8988T (cell line): ENCODE data around the gene LZTFL1.

ENCODE experiments used
- DNase-seq: peaks from one replicate; pipeline ENCODE4 v3.0.0; 2011

LZTFL1 gene

GRCh38 chr3:45807133-45807532 lies 34.8 kb downstream of the LZTFL1 start:
- DNase-seq: no peak

GRCh38 chr3:45806072-45806471 lies 35.8 kb downstream of the LZTFL1 start:
- no peak for DNase-seq

GRCh38 chr3:45803252-45803935 lies 38.5 kb downstream of the LZTFL1 start:
- no peak for DNase-seq

- DNase-seq: no peak
These were observed 39.8 kb downstream of the LZTFL1 start for GRCh38 chr3:45802146-45802545.

DNA sequence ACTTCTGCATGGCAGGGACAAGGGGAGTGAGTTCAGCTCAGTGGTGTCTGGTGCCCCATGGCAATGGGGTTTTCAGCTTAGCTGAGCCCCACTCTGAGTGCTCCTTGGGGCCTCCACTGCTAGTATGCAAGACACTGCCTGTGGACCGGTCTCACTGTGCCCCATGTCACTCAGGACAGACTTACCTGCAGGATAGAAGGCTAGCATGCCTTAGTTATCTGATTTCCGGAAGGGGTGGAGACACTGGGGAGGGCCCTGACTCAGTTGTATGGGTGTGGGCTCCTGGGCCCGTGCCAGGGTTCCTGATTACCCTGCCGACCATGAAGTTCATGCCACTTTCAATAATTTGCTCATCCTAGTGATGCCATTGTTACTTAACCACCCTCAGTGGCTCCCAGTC lies 41.3 kb downstream of the LZTFL1 start:
- no peak for DNase-seq

DNA sequence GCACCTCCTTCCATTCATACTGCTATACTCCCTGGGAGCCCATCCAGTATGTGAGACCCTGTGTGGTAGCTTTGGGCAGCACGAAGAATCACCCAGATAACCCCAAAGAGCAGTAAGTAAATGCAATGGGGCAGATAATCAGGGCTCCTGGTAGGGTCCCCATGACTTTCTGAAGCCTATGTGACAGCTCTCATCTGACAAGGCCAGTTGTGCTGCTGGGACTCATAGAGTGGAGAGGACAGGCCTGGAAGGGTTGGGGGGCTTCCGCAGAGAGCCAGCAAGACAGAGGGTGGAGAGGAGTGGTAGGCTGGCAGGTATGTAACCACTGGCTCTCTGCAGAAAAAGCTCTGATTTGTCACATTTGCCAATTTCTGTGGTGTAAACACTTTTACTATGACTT lies 42.3 kb downstream of the LZTFL1 start:
- no peak for DNase-seq

DNA sequence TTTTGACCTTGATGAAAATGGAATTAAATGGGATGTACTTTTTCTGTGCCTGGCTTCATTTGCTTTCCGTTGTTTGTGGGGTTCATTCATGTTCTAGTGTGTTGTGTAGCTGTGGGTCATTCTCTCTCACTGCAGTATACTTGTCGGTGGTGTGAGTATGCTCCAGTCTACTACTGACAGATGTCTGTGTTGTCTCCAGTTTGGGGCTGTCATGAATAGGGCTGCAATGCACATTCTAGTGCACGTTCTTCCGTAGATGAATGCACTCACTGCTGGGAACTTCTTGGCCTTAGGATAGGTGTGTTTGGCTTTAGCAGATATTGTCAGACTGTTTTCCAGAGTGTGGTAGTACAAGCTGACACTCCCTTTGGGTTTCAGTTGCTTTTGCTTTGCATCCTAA lies 43.9 kb downstream of the LZTFL1 start:
- DNase-seq: no peak

DNA sequence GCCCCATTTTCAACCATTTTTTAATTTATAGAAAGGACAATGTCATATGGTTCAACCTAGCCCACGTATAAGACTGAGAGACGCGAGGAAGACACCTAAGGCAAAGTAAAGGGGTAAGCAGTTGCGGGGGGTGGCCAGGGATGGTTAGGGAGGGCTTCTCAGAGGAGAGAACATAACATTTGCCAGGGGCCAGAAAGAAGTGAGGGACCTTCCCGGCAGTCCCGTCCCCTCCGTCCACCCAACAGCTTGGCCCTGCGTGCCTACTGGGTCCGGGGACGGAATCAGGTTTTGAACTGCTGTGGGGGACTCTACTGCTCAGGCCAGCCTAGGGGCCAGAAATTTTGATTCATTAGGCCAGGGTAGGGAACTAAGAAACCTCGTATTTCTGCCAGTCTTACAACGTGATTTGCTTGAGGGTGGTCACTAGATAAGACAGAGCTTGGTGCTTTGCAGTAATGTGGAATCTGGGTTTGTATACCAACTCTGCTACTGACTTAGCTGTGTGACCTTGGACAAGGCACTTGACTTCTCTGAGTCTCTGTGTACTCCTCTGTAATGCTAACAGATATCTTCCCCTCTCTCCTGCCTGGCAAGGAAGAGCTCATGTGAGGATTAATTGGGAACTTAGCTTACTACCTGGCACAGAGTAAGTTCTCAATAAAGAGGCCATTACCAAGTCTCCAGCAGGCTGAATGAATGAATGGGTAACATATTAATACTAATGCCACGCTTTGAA lies 44.8 kb downstream of the LZTFL1 start:
- DNase-seq: no peak

DNA sequence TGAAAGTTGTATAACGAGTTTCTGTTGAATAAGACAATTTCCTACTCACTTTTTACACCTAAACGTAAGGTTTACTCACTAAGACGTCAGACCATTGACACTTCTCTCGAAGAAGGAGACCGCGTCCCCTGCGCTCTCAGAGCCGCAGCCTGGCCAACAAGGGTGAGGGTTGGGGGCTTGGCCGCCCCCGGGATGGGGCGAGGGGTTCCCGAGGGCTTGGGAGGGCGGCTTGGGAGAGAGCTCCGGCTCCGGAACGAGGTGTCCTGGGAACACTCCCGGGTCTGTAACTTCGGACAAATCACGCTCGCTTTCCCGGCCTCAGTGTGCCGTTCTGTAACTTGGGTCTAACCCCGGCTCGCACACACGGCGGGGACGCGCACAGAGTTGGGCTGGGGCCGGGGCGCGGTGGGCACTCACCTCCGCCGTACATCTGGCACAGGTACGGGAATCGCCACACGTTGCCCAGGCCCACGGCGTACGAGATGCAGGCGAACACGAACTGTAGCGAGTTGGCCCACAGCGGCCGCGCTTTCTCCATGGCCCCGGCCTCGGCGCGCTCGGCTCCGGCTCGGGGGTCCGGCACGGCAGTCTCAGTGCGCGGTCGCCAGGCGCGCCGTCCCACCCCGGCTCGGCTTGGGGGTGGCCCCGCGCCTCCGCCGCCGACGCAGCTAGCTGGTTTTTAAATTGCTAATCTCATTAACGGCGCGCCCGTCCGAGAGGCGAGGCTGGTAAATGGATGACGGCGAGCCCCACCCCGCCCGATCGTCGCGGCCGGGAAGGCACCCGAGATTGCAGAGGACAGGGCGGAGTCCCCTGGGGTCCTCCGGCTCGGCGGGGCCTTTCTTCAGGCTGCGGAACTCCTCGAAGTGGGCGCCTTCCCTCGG lies 45.8 kb downstream of the LZTFL1 start, which contains the start of gene SLC6A20:
Gene SLC6A20, minus strand, starts transcription at position 655 of the 884 bp plus-strand sequence. Its CDS starts 117 bp downstream, at position 538.
- DNase-seq: no peak

DNA sequence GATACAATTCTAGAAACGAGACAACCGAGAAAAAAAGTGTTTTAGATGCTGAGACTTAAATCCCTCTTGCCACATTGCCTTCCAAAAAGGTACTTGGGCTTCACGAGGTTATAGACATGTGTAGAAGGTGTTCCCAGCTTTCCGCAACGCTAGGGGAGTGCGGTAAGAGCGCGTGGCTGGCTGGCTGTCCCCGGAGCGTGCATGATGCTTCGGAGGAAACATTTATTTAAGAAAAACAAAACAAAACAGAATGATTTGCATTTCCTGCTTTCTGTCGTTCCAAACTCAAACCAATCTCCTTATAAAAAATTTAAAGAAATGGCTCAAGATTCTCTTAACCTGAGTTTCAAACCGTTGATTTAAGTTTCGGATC lies 46.4 kb downstream of the LZTFL1 start:
- DNase-seq: no peak

DNA sequence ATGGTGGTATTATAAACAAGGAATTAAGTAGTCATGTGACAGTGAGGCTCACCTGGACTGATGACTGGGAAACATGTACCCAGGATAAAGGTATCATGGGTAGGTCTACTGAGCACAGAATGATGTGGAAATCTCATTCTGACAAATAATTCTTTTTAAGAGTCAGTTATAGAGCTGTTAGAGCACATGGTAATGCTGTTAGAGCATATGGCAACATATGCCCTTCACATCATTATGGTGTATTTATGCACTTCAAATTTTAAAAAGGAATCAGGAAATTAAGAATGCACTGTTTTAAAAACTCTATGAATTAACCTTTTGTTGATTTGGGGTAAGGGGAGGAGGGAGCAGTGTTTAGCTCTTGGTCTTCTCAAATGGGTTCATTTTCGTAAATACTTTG lies 47.3 kb downstream of the LZTFL1 start:
- no peak for DNase-seq

DNA sequence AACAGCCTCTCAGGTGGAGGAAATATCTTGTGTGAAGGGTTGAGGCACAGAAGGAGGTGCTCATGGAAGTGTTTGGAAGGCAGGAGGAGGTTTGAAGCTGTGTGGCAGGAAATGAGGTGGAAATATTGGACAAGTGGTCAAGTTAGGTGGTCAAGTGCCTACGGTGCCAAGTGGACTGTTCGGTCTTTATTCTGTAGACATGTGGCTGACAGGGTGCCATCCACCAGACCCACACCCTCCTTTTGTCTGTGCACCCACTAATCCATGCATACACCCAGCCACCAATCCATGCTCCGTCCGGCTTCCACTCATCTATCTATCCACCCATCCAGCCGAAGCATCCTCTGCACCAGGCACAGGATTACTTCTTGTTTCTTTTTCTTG lies 47.8 kb downstream of the LZTFL1 start:
- no peak for DNase-seq

GRCh38 chr3:45793482-45794176 lies 48.3 kb downstream of the LZTFL1 start:
- DNase-seq: no peak

DNA sequence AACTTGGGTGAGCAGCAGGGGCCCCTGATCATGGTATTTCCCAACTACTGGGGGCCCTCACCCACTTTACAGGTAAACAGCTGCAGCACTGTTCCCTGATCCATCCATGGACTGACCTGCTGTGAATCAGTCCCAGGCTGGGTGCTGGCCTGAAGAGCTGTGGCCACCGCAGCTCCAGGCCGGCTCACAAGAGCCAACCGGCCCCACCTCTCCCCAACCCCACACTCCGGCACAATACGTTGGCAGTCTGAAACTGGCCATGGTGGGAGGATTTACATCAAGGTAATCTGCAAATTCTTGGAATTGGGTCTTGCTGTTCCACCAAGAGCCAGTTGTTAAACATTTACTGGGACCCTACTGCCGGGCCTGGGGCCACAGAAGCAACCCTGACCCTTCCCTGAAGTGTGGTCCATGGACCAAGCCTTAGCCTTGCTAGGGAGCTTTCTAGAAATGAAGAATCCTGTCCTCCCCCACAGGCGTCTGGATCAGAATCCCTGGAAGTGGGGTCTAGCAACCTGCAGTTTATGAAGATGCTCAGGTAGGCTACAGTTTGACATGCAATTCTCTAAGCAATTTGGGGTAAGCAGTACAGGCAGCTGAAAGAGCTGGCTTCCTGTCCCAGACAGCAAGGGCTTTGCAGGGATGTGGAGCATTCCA lies 49.3 kb downstream of the LZTFL1 start:
- no peak for DNase-seq

DNA sequence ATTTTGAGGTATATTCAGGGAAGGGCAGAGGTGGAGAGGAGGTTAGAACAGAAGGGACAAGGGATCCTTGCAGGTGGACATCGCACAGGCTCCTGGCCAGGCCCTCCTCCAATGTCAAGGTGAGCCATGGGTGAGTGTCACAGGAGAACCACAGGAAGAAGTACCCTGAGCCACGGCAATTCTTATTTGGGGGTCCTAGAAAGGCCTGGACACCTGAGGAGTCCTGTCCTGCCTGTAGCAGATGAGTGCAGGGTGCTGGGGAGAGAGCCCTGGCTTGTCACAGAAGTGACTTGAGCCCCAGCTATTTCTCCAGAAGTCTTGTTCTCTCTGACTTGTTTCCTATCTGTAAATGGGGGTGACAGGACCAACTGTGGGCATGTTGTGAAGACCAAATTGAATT lies 49.9 kb downstream of the LZTFL1 start:
- DNase-seq: no peak

DNA sequence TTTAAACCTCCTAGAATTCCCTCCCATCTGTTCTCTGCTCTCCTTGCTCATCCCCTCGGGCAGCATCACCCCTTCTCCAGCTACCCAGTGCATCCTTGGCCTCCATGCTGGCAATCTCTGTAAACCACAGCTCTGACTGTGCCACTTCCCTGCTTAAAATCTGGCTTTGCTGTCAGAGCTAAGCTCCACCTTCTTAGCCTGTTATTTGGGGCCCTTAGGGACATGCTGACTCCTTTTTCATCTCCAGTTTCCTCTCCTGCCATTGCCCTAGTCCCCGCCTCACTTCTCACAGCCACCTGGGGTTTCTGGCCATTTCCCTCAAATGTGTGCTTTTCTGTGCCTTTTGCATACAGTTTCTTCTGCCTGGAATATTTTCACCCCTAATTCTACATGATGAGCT lies 51.3 kb downstream of the LZTFL1 start:
- DNase-seq: no peak

GRCh38 chr3:45789235-45789812 lies 52.6 kb downstream of the LZTFL1 start:
- no peak for DNase-seq

GRCh38 chr3:45787551-45787950 lies 54.4 kb downstream of the LZTFL1 start:
- DNase-seq: no peak

DNA sequence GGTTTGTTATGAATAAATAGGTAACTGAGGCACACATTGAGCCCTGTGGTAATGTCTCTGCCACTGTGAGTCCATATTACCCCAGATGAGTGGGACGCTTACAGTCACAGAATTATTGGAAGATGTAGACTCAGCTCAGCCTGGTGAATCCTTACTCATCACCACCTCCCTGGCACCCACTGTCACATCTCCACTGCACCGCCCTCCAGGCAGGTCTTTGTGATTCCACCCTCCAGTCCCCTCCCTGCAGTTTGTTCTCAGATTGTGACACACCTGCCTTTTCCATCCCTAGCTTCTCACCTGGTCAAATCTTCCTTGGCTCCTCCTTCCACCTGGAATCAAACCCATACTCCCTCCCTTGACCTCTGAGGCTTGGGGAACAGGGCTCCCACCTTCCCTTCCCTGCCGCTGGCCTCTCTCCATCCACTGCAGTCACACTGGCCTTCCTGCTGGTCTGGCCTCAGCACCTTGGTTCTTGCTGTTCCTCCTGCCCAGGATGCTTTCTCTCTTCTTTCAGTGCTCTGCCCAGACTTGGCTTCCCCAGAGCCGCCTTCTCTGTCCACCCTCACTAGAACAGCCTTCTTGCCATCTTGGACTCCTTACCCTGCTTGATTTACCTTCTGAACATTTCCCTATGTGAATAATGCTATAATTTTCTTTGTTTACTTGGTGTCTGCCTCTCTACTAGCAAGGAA lies 55.0 kb downstream of the LZTFL1 start:
- no peak for DNase-seq

DNA sequence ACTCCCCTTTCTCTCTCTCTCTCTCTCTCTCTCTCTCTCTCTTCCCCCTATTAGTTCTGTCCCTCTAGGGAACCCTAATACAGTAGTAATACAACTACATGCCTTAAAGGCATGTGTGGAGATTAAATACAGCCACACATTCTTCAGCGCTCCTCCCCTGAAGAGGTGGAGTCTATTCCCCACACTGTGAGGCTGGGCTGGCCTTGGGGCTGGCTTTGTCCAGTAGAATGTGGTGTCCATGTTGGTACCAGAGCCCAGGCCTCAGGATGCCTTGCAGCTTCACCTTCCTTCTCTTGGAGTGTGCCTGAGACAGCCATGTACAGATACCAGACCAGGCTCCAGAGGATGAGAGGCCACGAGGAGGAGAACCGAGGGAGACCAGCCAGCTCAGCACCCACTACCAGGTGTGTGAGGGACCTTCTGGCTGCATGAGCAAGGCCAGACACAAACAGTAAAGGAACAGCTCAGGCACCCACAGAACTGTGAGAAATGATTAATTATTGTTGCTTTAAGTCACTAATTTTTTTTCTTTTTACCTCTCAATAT lies 56.2 kb downstream of the LZTFL1 start:
- no peak for DNase-seq

DNA sequence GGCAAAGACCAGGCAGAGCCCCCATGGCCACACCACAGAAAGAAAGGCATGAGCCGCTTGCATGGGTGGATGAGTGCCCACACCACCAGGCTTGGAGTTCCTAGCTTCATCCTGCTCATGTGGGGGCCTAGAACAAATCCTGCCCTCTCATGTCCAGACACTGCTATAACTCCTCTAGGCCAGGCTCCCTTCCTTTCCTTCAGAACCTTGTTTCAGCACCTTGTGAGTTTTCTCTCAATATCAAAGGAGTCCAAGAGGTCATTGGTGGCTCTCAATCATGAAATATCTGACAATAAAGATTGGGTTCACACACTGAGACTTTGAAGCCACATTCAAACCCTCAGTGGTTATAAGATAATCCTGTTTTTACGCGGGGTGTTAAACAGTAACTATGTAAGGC lies 58.3 kb downstream of the LZTFL1 start:
- DNase-seq: no peak
